ENCODE measurements around the gene IGFBP5.

IGFBP5 gene

DNA sequence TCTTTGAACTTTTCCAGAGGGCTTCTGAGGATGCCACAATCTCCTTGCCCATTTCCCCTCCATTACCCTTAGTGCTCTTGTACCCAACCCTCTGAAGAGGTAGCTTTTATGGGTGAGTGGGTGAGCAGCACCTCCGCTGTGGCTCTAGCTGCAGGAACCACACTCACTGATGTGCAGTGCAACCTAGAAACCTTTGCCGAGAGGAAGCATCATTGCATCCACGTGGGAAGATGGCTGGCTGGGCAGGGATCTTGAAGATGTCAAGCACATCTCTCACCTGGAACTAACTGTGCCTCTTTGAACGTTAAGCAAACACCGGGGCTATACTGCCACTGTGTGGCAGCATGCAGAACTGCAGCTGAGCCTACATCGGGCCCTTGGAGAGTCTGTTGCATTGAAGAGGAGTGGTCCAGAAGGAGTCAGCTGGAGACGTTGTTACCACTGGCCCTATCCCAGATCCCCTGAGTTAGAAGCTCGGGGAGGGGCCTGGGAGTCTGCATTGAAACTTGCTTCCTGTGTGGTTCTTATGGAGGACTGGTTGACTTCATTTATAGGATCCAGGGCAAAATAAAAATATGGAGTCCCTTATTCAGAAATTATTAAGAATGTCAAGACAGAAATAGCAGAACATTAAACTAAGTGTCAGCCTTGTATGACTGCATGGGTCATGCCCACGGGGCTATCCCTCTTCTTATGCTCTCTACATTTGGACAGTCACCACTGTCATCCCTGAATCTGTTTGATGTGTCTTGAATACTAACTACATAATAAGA, 28.7 kb downstream of the IGFBP5 start:
- DNase-seq (ENCODE audit: low spot score): no peak
- H3K4me3 ChIP-seq: no peak overlapping the region
- H3K27ac ChIP-seq: peak overlapping the region in 1 of 2 donors; percentile 60
- TF ChIP-seq, protein P1, sequence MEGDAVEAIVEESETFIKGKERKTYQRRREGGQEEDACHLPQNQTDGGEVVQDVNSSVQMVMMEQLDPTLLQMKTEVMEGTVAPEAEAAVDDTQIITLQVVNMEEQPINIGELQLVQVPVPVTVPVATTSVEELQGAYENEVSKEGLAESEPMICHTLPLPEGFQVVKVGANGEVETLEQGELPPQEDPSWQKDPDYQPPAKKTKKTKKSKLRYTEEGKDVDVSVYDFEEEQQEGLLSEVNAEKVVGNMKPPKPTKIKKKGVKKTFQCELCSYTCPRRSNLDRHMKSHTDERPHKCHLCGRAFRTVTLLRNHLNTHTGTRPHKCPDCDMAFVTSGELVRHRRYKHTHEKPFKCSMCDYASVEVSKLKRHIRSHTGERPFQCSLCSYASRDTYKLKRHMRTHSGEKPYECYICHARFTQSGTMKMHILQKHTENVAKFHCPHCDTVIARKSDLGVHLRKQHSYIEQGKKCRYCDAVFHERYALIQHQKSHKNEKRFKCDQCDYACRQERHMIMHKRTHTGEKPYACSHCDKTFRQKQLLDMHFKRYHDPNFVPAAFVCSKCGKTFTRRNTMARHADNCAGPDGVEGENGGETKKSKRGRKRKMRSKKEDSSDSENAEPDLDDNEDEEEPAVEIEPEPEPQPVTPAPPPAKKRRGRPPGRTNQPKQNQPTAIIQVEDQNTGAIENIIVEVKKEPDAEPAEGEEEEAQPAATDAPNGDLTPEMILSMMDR (IDR thresholded peaks at IDR 0.05): peak; percentile 94

DNA sequence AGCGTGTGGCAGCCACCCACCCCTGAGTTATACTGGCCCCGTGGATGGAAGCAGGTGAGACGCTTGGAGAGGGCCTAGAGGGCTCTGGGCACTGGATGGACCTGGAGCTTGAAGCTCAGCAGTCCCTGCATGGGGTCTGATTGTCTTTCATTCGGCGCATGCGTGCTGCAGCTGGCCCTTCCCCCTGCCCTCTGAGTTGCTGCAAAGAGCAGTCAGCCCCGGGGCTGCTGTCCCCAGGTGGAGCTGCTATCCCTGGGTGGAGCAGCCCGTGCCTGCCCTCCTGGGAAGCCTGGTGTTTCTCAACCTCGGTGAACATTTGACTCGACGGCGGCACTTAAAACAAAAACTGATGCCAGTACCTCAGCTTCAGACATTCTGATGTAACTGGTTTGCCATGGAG, 29.6 kb downstream of the IGFBP5 start:
- H3K27ac ChIP-seq: peak overlapping the region in 1 of 2 donors; percentile 60
- no peak overlapping the region for H3K4me3 ChIP-seq
- no peak for DNase-seq (ENCODE audit: low spot score)
- TF ChIP-seq, protein P1 (IDR thresholded peaks at IDR 0.05): no peak

DNA sequence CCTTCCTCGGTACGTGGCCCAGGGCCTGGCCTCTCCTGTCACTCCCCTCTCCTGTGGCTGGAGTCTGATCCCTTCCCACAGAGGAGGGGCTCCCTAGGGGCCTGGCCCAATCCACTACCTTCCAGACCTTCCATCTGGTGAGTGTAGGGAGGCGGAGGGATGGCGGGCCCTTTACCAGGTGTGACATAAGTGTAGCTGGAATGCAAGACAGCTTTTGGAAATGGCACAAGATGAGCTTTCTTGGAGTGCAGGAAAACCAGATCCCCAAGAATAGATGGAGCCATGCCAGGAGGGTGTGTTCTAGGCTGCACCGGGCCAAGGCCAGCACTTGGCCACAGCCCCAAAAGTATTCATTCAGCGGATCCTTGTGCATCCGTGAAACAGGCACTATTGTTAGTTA, 30.1 kb downstream of the IGFBP5 start:
- no peak overlapping the region for H3K4me3 ChIP-seq
- no peak for DNase-seq (ENCODE audit: low spot score)
- TF ChIP-seq, protein P1 (IDR thresholded peaks at IDR 0.05): no peak
- peak overlapping the region in 1 of 2 donors; percentile 60 for H3K27ac ChIP-seq

DNA sequence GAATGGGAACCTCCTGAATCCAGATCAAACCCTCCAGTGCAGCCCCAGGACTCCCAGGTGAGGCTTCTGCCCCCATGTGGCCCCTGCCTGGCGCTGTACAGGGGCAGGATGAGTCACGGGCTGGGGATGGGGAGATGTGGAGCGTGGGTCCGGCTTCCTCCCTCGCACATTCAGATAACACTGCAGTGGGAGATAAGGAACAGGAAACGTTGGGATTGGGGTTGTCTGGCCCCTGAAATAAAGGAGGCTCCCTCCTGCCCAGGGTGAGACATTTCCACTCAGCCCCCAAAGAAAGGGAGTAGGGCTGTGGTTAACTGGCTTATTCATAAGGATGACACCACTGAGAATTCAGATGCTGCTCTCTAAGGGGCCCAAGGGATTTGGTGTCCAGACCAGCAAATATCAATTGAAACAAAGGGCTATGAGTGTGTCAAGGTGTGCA, 30.7 kb downstream of the IGFBP5 start:
- Histone ChIP-seq H3K4me3 (no peak overlapping the region), H3K27ac (peak overlapping the region in 1 of 2 donors; percentile 60)
- no peak for DNase-seq (ENCODE audit: low spot score)
- TF ChIP-seq, protein P1 (IDR thresholded peaks at IDR 0.05): no peak

DNA sequence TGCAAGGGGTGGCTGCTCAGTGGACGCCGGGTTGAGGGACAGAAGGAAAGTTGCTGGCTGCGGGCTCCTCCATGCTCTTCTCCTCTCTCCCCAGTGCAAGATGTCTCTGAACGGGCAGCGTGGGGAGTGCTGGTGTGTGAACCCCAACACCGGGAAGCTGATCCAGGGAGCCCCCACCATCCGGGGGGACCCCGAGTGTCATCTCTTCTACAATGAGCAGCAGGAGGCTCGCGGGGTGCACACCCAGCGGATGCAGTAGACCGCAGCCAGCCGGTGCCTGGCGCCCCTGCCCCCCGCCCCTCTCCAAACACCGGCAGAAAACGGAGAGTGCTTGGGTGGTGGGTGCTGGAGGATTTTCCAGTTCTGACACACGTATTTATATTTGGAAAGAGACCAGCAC, 31.5 kb downstream of the IGFBP5 start:
- no peak overlapping the region for H3K27ac ChIP-seq
- DNase-seq (ENCODE audit: low spot score): no peak
- TF ChIP-seq, protein P1 (IDR thresholded peaks at IDR 0.05): no peak
- no peak overlapping the region for H3K4me3 ChIP-seq

DNA sequence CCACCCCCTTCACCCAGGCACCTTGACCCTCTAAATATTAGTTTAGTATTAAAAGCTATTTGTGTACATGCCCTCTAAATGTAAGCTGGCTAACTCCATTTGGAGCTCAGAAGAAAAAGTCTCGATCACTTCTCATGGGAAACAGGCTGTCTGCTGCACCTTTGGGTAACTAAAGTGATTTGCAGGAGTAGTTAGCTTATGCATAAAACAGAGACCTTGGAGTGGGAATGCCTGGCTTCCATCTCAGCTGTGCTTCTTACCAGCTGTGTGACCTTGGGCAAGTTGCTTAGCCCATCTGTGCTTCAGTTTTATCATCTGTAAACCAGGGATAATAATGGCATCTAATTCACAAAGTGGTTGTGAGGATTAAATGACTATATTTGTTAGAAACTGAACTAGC, 32.2 kb downstream of the IGFBP5 start:
- Histone ChIP-seq H3K27ac (no peak overlapping the region), H3K4me3 (no peak overlapping the region)
- TF ChIP-seq, protein P1 (IDR thresholded peaks at IDR 0.05): no peak
- no peak for DNase-seq (ENCODE audit: low spot score)
